ENCODE measurements around the gene RND1.
"Not testable (repeated sequence)": the region's sequence is repeated elsewhere in the genome, so short reads cannot be mapped to it uniquely, and the experiment has no call there.

The RND1 gene

DNA sequence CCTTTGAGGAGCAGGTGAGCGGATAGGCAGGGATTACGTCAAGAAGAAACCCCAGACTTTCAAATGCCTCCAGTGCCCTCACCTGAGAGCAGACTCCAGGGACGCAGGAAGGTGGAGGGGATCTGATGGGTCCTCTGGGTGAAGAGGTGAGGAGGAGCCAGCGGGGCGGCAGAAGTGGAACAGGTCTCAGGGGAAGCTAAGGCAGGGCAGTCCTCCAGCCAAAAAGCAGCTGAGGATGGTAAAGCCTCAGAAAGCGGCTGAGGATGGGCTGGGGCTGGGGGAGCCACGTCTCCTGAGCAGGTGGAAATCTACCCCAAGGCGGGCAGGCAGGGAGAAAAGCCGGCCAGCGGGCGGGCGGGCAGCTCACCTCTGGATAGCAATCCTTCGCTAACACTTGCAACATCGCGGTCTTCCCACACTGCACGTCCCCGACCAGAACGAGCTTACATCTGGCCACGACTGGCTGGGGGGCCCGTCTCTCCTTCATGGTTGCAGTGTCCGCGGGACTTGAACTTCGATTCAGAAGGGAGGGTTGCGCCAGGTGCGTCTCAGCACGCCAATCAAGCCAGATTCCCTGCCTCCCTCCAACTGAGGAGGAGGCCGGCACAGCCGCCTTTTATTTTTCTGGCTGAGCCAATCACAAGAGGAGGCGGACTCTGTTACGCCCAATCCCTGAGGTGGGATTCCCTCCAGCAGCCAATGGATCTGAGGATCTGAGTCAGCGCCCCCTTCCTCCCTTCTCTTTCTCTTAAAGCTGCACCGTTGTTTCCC is at the start of gene RND1:
Gene RND1 (minus strand): TSS at position 590 of the 771 bp plus-strand sequence. CDS start 103 bp downstream, at position 487.
- H3K4me3 ChIP-seq (ENCODE audit: low read depth, low read length): peak within 1 kb of the TSS; percentile 57
- no peaks in the 10 kb centered on the region for H3K27me3 ChIP-seq (ENCODE audit: insufficient read depth, low read depth, severe bottlenecking)
- H3K27ac ChIP-seq: peak within 1 kb of the TSS; percentile 29
- TF ChIP-seq, protein P1, sequence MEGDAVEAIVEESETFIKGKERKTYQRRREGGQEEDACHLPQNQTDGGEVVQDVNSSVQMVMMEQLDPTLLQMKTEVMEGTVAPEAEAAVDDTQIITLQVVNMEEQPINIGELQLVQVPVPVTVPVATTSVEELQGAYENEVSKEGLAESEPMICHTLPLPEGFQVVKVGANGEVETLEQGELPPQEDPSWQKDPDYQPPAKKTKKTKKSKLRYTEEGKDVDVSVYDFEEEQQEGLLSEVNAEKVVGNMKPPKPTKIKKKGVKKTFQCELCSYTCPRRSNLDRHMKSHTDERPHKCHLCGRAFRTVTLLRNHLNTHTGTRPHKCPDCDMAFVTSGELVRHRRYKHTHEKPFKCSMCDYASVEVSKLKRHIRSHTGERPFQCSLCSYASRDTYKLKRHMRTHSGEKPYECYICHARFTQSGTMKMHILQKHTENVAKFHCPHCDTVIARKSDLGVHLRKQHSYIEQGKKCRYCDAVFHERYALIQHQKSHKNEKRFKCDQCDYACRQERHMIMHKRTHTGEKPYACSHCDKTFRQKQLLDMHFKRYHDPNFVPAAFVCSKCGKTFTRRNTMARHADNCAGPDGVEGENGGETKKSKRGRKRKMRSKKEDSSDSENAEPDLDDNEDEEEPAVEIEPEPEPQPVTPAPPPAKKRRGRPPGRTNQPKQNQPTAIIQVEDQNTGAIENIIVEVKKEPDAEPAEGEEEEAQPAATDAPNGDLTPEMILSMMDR (IDR thresholded peaks at IDR 0.05; ENCODE audit: low read depth, low read length): no peak
- H3K9me3 ChIP-seq (ENCODE audit: severe bottlenecking): no peaks in the 10 kb centered on the region
- peak; percentile 82 for DNase-seq
- H3K36me3 ChIP-seq: no peaks in the 10 kb centered on the region

DNA sequence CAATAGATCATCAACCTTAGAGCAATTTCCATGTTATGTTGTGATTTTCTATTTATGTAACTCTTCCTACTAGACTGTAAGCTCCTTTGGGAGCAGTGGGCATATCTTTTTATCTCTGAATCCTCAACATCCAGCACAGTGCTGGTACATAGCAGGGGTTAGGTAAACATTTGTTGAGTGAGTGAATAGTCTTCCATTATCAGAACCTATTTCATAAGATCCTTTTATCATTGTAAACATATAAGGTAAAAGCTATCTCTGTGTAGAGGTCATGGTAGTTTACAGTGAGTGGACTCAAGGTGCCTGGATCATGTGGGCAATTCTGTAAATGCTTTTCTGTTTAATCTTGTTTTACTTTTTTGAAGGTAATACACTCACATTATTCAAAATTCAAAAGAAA is 44.5 kb upstream of the RND1 start:
- TF ChIP-seq, protein P1 (IDR thresholded peaks at IDR 0.05; ENCODE audit: low read depth, low read length): no peak
- Histone ChIP-seq H3K27me3 (ENCODE audit: insufficient read depth, low read depth, severe bottlenecking) (no peaks in the 10 kb centered on the region), H3K9me3 (ENCODE audit: severe bottlenecking) (no peaks in the 10 kb centered on the region), H3K27ac (no peak overlapping the region), H3K36me3 (no peaks in the 10 kb centered on the region; the same call in 1 of the 2 replicates), H3K4me3 (ENCODE audit: low read depth, low read length) (no peak overlapping the region)
- no peak for DNase-seq

DNA sequence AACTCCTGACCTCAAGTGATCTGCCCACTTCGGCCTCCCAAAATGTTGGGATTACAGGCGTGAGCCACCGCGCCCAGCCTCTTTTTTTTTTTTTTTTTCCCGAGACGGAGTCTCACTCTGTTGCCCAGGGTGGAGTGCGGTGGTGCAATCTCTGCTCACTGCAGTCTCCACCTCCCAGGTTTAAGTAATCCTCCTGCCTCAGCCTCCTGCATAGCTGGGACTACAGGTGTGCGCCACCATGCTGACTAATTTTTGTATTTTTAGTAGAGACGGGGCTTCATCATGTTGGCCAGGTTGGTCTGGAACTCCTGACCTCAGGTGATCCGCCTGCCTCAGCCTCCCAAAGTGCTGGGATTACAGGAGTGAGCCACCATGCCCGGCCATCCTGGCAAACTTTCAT is 44.0 kb upstream of the RND1 start:
- not testable (repeated sequence) for DNase-seq; H3K4me3 ChIP-seq (ENCODE audit: low read depth, low read length); H3K9me3 ChIP-seq (ENCODE audit: severe bottlenecking); H3K36me3 ChIP-seq; H3K27me3 ChIP-seq (ENCODE audit: insufficient read depth, low read depth, severe bottlenecking); H3K27ac ChIP-seq

DNA sequence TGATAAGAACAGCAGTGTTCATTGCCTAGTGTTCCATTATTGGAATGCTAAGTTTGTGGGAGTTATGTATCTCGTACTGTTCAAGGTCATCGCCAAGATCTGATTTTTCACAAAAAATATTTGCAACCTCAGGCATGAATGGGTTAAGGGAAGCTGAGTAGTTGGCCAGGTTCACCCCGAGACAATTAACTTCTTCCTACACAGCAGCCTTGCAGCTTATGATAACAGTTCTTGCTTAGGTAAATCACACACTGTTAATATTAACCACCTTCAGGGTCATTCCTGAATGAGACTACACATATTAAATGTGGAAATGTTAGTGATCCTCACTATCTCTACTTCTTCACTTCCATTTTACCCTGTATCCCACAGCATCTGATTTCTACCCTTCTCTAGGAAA is 41.6 kb upstream of the RND1 start:
- H3K4me3 ChIP-seq (ENCODE audit: low read depth, low read length): no peak overlapping the region

DNA sequence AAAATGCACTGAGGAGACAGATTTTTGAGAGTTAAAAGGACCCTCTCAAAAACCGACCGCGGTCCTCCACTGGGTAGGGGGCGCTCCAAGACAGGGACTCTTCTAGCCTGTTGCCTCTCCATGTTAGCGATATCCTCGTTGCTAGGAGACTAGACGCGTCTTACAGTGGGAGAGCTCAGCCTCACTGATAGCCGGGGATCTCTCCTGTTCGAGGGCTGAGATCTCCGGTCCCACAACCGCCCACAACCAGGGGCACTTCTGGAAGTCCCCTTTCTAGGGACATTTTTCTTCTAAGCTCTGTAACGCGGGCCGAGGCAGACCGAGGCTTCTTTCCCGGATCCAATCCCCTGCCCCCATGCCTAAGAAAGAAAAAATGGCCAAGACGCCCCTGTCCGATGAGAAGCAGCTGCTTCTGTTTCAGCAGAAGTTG is 38.3 kb upstream of the RND1 start:
- no peaks in the 10 kb centered on the region for H3K36me3 ChIP-seq
- H3K9me3 ChIP-seq (ENCODE audit: severe bottlenecking): no peaks in the 10 kb centered on the region
- peak; percentile 89 for DNase-seq
- H3K27me3 ChIP-seq (ENCODE audit: insufficient read depth, low read depth, severe bottlenecking): no peaks in the 10 kb centered on the region
- H3K4me3 ChIP-seq (ENCODE audit: low read depth, low read length): peak overlapping the region; percentile 40
- no peak overlapping the region for H3K27ac ChIP-seq
- TF ChIP-seq, protein P1 (IDR thresholded peaks at IDR 0.05; ENCODE audit: low read depth, low read length): peak; percentile 78

More for the DNA sequence above, 41.6 kb upstream of the RND1 start:
- no peaks in the 10 kb centered on the region for H3K36me3 ChIP-seq
- H3K27me3 ChIP-seq (ENCODE audit: insufficient read depth, low read depth, severe bottlenecking): no peaks in the 10 kb centered on the region
- H3K27ac ChIP-seq: no peak overlapping the region
- H3K9me3 ChIP-seq (ENCODE audit: severe bottlenecking): no peaks in the 10 kb centered on the region
- DNase-seq: no peak
- TF ChIP-seq, protein P1 (IDR thresholded peaks at IDR 0.05; ENCODE audit: low read depth, low read length): no peak

DNA sequence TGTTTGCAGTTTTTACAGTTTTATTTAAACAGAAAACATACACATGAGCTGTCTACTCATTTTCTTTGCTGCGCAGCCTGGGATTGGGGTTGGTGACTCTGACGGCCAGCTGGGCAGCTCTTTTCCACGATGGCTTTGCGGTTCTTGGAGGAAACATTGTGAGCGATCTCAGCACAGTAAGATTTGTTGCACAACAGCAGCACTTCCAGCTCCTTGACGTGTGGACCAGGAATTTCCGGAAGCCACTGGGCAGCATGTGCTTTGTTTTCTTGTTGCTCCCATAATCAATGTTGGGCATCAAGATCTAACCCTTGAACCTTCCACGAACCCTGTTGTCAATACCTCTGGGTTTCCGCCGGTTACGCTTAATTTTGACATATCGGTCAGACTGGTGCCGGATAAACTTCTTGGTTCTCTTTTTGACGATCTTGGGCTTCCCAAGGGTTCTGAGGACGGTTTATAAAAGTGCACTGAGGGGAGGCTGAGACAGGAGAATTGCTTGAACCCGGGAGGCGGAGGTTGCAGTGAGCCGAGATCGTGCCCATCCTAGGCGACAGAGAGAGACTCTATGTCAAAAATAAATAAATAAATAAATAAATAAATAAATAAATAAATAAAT is 37.8 kb upstream of the RND1 start:
- H3K9me3 ChIP-seq (ENCODE audit: severe bottlenecking): no peaks in the 10 kb centered on the region
- no peak overlapping the region for H3K27ac ChIP-seq
- no peaks in the 10 kb centered on the region for H3K36me3 ChIP-seq
- TF ChIP-seq, protein P1 (IDR thresholded peaks at IDR 0.05; ENCODE audit: low read depth, low read length): no peak
- H3K27me3 ChIP-seq (ENCODE audit: insufficient read depth, low read depth, severe bottlenecking): no peaks in the 10 kb centered on the region
- DNase-seq: no peak
- no peak overlapping the region for H3K4me3 ChIP-seq (ENCODE audit: low read depth, low read length)
